Heart right ventricle (tissue), 16 donors: ENCODE measurements around the gene PYGO1. TPM values are rescaled to one million over a fixed set of nuclear protein-coding genes. Genes with fewer than 3 reads are reported as not detected.
"Not testable (repeated sequence)": the region's sequence is repeated elsewhere in the genome, so short reads cannot be mapped to it uniquely, and the experiment has no call there.

ENCODE experiments used
- ATAC-seq, 8 donors: fragments of 200-7000 bp; cut with Tn5 transposase; one replicate each; pipeline ENCODE4 v1.9.1; 2020; ENCODE audit warnings: mild to moderate bottlenecking in 8 of 8, moderate library complexity in 8 of 8, moderate number of reproducible peaks in 1 of 8
- DNase-seq, 2 donors: peaks; one replicate each; pipeline ENCODE4 v3.0.0-alpha.2; 2020
- H3K27ac ChIP-seq, 10 donors: fragments of 200-600 bp; sonication (generic) in 2 of 10; one replicate each; pipeline versions ENCODE4 v1.5.0 to v1.8.0; 2020 to 2022; ENCODE audit warnings: mild to moderate bottlenecking in 3 of 10
- H3K27me3 ChIP-seq, 7 donors: fragments of 200-600 bp; one replicate each; pipeline ENCODE4 v1.8.0; 2021 to 2022; ENCODE audit warnings: mild to moderate bottlenecking in 2 of 7
- H3K36me3 ChIP-seq, 9 donors: fragments of 200-600 bp; sonication (generic) in 1 of 9; one replicate each; pipeline versions ENCODE4 v1.5.0 to v1.8.0; 2020 to 2022; ENCODE audit warnings: mild to moderate bottlenecking in 2 of 9
- H3K4me1 ChIP-seq, 9 donors: fragments of 200-600 bp; sonication (generic) in 1 of 9; one replicate each; pipeline versions ENCODE4 v1.5.0 to v1.8.0; 2020 to 2022; ENCODE audit warnings: mild to moderate bottlenecking in 4 of 9
- H3K4me3 ChIP-seq, 10 donors: fragments of 200-600 bp; sonication (generic) in 2 of 10; one replicate each; pipeline versions ENCODE4 v1.5.0 to v1.8.0; 2020 to 2022; ENCODE audit warnings: mild to moderate bottlenecking in 7 of 10, moderate library complexity in 2 of 10
- H3K9me3 ChIP-seq, 11 donors: fragments of 200-600 bp in 10 of 11; sonication (generic) in 2 of 11; one replicate each; pipeline versions ENCODE4 v1.5.0 to v1.8.0; 2013 to 2022; ENCODE audit warnings: mild to moderate bottlenecking in 2 of 11, control low read depth in 1 of 11, moderate library complexity in 1 of 11
- WGBS, 2 donors: extraction: QIAGEN DNeasy Blood & Tissue Kit; methylation state at CpG; one replicate each; pipeline ENCODE4 v1.1.7; 2013; ENCODE audit warnings: inconsistent platforms in 1 of 2; 5-methylcytosine and 5-hydroxymethylcytosine counted together
- intact Hi-C, 10 donors: fragments of 100-400 bp; cut with DNase I; formaldehyde crosslinking; loops; one replicate each; pipeline versions ENCODE4 v1.11.1 to v1.14.2; 2022
- polyA plus RNA-seq, 2 donors: library from polyadenylated mRNA; stranded (reverse); fragments of 200-250 nt; gene quantifications; one replicate each; pipeline ENCODE4 v1.2.3, GENCODE V29; 2013
- total RNA-seq, 10 donors: library from RNA; stranded (reverse); fragmentation: NEBNext Ultra II Directional in 3 of 10; extraction: Animal tissue kit (Norgen Biotek cat#: 25700) in 3 of 10; gene quantifications; one replicate each; pipeline versions ENCODE4 v1.2.1 to v1.2.4, GENCODE V29; 2021 to 2023
- TF ChIP-seq, protein P1 (sequence below), 9 donors: fragments of 200-600 bp; sonication (generic) in 2 of 9; IDR thresholded peaks; one replicate each; pipeline versions ENCODE4 v1.5.0 to v1.8.0; 2021 to 2022; ENCODE audit warnings: antibody characterized with exemption in 9 of 9, mild to moderate bottlenecking in 5 of 9, moderate library complexity in 1 of 9
- donor health status: Arrhythmogenic right ventricular cardiomyopathy.
- donor health status: ischemic (EF 13 %, LVEDD 7.1; RV severe dilation, severe dysfunction).
- donor health status: healthy with polysubstance abuse.
- donor health status: DM: no; HTN: yes; CAD: no.
- donor health status: DM: no; HTN: no; CAD: no.
- donor health status: ischemic (EF 25% LVEDD 6.9; RV normal size, moderate dysfunction).
- donor health status: ischemic (EF 25% LVEDD 5.7; RV mildly dilated, moderate dysfunction).
- donor health status: healthy.
- donor health status: DM: yes; HTN: yes; CAD: no.
- donor health status: Ischemic cardiomyopathy.
- donor health status: ischemic (EF 35%, LVEDD 5.7; RV mildly dilated, moderate dysfunction).
- donor health status: nonischemic (EF 11% LVEDD 7.7; RV severe dilation, severe dysfunction).
- donor health status: DM: yes; HTN: yes; CAD: no.
- donor health status: PGD.
- donor health status: ischemic (EF 29% LVEDD 5.4; RV normal size, mild dysfunction).
- donor health status: nonischemic (EF 23%, LVEDD 6.1; RV moderate dilation, normal function).

The PYGO1 gene
- total and polyA plus RNA-seq, 12 donors: 0.81 to 9.5 (median 4.2) TPM

DNA sequence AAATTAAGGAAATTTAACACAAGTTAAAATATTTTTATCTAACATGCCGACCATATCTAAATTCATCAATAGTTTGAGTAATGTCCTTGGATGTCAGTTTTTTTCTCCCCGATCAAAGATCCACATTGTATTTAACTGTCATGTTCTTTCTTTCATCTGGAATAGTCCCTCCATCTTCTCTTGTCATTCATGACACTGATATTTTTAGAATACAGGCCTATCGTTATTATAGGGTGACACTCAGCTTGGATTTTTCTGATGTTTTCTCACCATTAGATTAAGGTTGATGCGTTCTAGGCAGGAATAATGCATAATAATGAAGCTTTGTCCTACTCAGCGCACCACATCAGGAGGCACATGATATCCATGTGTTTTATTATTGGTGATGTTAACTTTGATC is 13.2 kb upstream of the PYGO1 start:
- ATAC-seq (no peak), DNase-seq (no peak)
- WGBS, 2 donors: 81 to 83% methylated on average over 5 of the region's 5 CpGs
- H3K36me3 ChIP-seq: no peaks in the 10 kb centered on the region
- TF ChIP-seq, protein P1, sequence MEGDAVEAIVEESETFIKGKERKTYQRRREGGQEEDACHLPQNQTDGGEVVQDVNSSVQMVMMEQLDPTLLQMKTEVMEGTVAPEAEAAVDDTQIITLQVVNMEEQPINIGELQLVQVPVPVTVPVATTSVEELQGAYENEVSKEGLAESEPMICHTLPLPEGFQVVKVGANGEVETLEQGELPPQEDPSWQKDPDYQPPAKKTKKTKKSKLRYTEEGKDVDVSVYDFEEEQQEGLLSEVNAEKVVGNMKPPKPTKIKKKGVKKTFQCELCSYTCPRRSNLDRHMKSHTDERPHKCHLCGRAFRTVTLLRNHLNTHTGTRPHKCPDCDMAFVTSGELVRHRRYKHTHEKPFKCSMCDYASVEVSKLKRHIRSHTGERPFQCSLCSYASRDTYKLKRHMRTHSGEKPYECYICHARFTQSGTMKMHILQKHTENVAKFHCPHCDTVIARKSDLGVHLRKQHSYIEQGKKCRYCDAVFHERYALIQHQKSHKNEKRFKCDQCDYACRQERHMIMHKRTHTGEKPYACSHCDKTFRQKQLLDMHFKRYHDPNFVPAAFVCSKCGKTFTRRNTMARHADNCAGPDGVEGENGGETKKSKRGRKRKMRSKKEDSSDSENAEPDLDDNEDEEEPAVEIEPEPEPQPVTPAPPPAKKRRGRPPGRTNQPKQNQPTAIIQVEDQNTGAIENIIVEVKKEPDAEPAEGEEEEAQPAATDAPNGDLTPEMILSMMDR (IDR thresholded peaks at IDR 0.05): no peak
- H3K4me1 ChIP-seq: no peaks in the 10 kb centered on the region
- H3K4me3 ChIP-seq: no peak overlapping the region
- peaks cover 0 to 12% (median 6%) of the 10 kb centered on the region in 11 donors for H3K9me3 ChIP-seq
- H3K27ac ChIP-seq: no peak overlapping the region
- no peaks in the 10 kb centered on the region for H3K27me3 ChIP-seq
- intact Hi-C loops: no loop called here

DNA sequence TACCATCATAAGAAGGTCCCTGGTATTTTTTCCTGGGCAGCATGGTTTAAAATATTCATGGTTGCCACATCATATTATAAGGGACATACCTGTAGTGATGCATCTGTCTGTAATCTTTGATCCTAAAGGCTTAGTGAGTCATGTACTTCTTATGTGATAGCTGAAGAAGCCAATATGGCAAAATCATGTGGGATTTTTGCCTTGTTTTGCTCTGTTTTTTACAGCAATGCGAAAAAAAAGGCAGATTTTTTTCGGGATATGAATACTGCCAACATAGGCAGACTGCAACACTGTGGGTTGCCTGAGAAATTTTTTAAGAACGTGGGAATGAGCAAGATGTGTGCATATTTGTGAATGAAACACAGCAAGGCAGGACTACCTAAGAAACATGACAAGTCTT is 11.3 kb upstream of the PYGO1 start:
- Histone ChIP-seq H3K27ac (no peak overlapping the region), H3K4me1 (no peaks in the 10 kb centered on the region), H3K9me3 (no peaks in the 10 kb centered on the region), H3K36me3 (no peaks in the 10 kb centered on the region), H3K27me3 (no peaks in the 10 kb centered on the region), H3K4me3 (no peak overlapping the region)
- TF ChIP-seq, protein P1 (IDR thresholded peaks at IDR 0.05): no peak
- DNase-seq (no peak), ATAC-seq (no peak)
- WGBS, 2 donors: 91 to 92% methylated on average over 3 of the region's 3 CpGs
- intact Hi-C loops: no loop called here

DNA sequence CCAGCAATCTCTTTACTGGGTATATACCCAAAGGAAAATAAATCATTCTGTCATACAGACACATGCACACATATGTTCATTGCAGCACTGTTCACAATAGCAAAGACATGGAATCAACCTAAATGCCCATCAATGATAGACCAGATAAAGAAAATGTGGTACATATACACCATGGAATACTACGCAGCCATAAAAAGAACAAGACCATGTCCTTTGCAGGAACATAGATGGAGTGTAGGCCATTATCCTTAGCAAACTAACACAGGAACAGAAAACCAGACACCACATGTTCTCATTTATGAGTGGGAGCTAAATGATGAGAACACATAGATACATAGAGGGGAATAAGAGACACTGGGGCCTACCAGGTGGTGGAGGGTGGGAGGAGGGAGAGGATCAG is 4.9 kb upstream of the PYGO1 start:
- ATAC-seq, H3K9me3 ChIP-seq, H3K36me3 ChIP-seq, H3K27ac ChIP-seq, intact Hi-C loops, H3K4me1 ChIP-seq, H3K4me3 ChIP-seq, DNase-seq: not testable (repeated sequence)
- 98 to 100% methylated on average over 1 of the region's 1 CpG for WGBS, 2 donors
- peaks cover 0 to 30% (median 0%) of the 10 kb centered on the region in 7 donors for H3K27me3 ChIP-seq

DNA sequence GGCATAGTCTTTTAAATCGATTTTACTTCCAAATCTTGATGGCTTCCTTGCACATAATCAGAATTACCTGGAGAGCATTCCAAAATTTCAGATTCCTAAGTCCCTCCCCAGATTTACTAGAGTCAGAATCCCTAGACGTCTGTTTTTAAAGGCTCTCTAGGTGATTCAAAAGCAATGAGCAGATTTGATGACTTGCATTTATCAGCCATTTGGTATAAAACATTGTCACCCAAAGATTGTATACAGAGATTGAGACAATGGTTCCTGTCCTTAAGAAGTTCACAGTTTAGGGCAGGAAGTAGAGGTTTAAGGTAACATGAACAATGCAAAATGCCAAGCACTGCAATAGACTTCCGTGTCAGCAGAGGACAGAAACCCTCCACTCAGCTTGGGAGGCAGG is 2.6 kb upstream of the PYGO1 start:
- intact Hi-C loops: no loop called here
- DNase-seq (no peak), ATAC-seq (no peak)
- H3K27me3 ChIP-seq: peaks cover 0 to 53% (median 17%) of the 10 kb centered on the region in 7 donors
- TF ChIP-seq, protein P1 (IDR thresholded peaks at IDR 0.05): no peak
- H3K36me3 ChIP-seq: no peaks in the 10 kb centered on the region
- H3K4me1 ChIP-seq: peaks cover 0 to 11% (median 3%) of the 10 kb centered on the region in 9 donors
- no peak overlapping the region for H3K4me3 ChIP-seq
- WGBS, 2 donors: 80 to 85% methylated on average over 3 of the region's 3 CpGs
- H3K9me3 ChIP-seq: no peaks in the 10 kb centered on the region
- H3K27ac ChIP-seq: no peak overlapping the region

DNA sequence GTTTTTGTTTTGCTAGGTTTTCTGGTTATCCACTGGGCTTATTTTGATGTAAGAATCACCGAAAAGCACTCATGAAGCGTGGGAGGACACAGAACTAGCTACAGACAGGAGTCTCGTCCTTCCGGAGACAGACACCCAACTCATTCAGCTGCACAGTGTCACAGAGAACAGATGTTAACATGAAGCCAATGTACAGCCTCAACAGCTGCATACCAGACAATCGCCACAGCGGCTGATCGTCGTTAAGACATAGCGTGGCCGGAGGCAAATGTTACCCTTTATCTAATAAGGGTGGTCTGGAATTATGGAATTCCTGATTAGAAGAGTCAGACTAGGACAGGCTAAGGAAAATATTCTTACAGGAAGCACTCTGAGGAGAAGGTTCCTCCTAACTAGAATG is 1.1 kb upstream of the PYGO1 start:
- intact Hi-C loops: no loop called here
- H3K4me3 ChIP-seq: peak overlapping the region in 4 of 10 donors; percentile 48 to 69 (median 65)
- H3K9me3 ChIP-seq: no peaks in the 10 kb centered on the region
- DNase-seq (no peak), ATAC-seq (no peak)
- TF ChIP-seq, protein P1 (IDR thresholded peaks at IDR 0.05): no peak
- no peak overlapping the region for H3K27ac ChIP-seq
- H3K27me3 ChIP-seq: peaks cover 0 to 68% (median 31%) of the 10 kb centered on the region in 7 donors
- peaks cover 0 to 11% (median 3%) of the 10 kb centered on the region in 9 donors for H3K4me1 ChIP-seq
- H3K36me3 ChIP-seq: no peaks in the 10 kb centered on the region
- 64 to 81% methylated on average over 10 of the region's 10 CpGs for WGBS, 2 donors
